ENCODE results near the gene TMEM40. TPM values are rescaled to one million over a fixed set of nuclear protein-coding genes. Genes with fewer than 3 reads are reported as not detected.

Gene TMEM40
- polyA plus RNA-seq, 1 of the 3 experiments (the other 2 are of a cell fraction): 0.05 TPM

GRCh38 chr3:12764171-12764776 lies 5.2 kb upstream of the TMEM40 start (continued):
- TF ChIP-seq REST (IDR thresholded peaks at IDR 0.05; ENCODE audit: low read depth, low read length): no peak
- TF ChIP-seq SMC3 (IDR thresholded peaks at IDR 0.05; ENCODE audit: low read depth, low read length): no peak
- TF ChIP-seq ELF1 (IDR thresholded peaks at IDR 0.05): no peak
- TF ChIP-seq NFIC (IDR thresholded peaks at IDR 0.05; ENCODE audit: borderline replicate concordance): no peak
- no peak for TF ChIP-seq FOXM1 (IDR thresholded peaks at IDR 0.05; ENCODE audit: low read depth)
- no peak for TF ChIP-seq JUND (IDR thresholded peaks at IDR 0.05)
- no peak for TF ChIP-seq TEAD4 (IDR thresholded peaks at IDR 0.05; ENCODE audit: borderline replicate concordance, insufficient read depth)
- no peak for TF ChIP-seq GATA2 (CRISPR knock-in tag; IDR thresholded peaks at IDR 0.05)
- no peak for TF ChIP-seq ZBTB33 (IDR thresholded peaks at IDR 0.05; ENCODE audit: borderline replicate concordance, low read depth)
- TF ChIP-seq PBX3 (IDR thresholded peaks at IDR 0.05): no peak

- H3K9ac ChIP-seq: no peak overlapping the region
- CTCF ChIA-PET: interaction anchor here (1.5 kb wide), 1 partner anchor 54 kb away, joined by 4 read pairs; no protein-coding TSS in a partner anchor
- POLR2A ChIA-PET: no interaction called here
- H2AFZ ChIP-seq (ENCODE audit: low read depth): no peak overlapping the region
- no peaks in the 10 kb centered on the region for H4K20me1 ChIP-seq (ENCODE audit: insufficient read depth)
- H3K4me3 ChIP-seq (ENCODE audit: low read depth in 2 of 2, low read length in 1 of 2): no peak overlapping the region
- WGBS (ENCODE audit: low lambda C conversion rate): 73% methylated on average over 8 of the region's 8 CpGs
- no peaks in the 10 kb centered on the region for H3K9me2 ChIP-seq
- no peak overlapping the region for H3K4me2 ChIP-seq
- H3K9me3 ChIP-seq: no peaks in the 10 kb centered on the region
- H3K79me2 ChIP-seq (ENCODE audit: insufficient read depth): no peaks in the 10 kb centered on the region
- H3K27me3 ChIP-seq (ENCODE audit: insufficient read depth): no peaks in the 10 kb centered on the region
- peaks cover 9% of the 10 kb centered on the region for H3F3A ChIP-seq (replicated peaks; ENCODE audit: insufficient read depth)
- no peak overlapping the region for H3K27ac ChIP-seq (ENCODE audit: low read depth in 2 of 2, low read length in 1 of 2)
- DNase-seq: no peak
- peaks cover 7 to 14% of the 10 kb centered on the region in 2 experiments; a peak in 3 of 4 replicates for H3K4me1 ChIP-seq (ENCODE audit: control insufficient read depth in 1 of 2, insufficient read depth in 2 of 2, low read depth in 1 of 2, low read length in 1 of 2)
- no peaks in the 10 kb centered on the region for H3K36me3 ChIP-seq (replicated peaks in 1 of 2; ENCODE audit: control insufficient read depth in 1 of 2, insufficient read depth in 2 of 2, low read length in 1 of 2)
- TF ChIP-seq POLR2AphosphoS5 (IDR thresholded peaks at IDR 0.05; ENCODE audit: low read depth, low read length) (no peak), MEF2A (IDR thresholded peaks at IDR 0.05; ENCODE audit: borderline replicate concordance, low read depth) (no peak), JUND (IDR thresholded peaks at IDR 0.05) (no peak), MAX (IDR thresholded peaks at IDR 0.05; ENCODE audit: low read depth) (no peak), RAD21 (IDR thresholded peaks at IDR 0.05; ENCODE audit: low read length) (no peak), FOXJ3 (CRISPR knock-in tag; IDR thresholded peaks at IDR 0.05) (no peak), CHD2 (IDR thresholded peaks at IDR 0.05; ENCODE audit: low read length, partially characterized antibody) (no peak), CTCF (IDR thresholded peaks at IDR 0.05) (no peak), ZBTB33 (IDR thresholded peaks at IDR 0.05; ENCODE audit: borderline replicate concordance, low read depth) (no peak), EZH2phosphoT487 (IDR thresholded peaks at IDR 0.05; ENCODE audit: borderline replicate concordance, low read depth) (no peak), NFIC (IDR thresholded peaks at IDR 0.05; ENCODE audit: borderline replicate concordance) (no peak), FOXM1 (IDR thresholded peaks at IDR 0.05; ENCODE audit: low read depth) (no peak), GATA2 (CRISPR knock-in tag; IDR thresholded peaks at IDR 0.05) (no peak)
Observed at GRCh38 chr3:12759693-12760565, 870 bp upstream of the TMEM40 start.

Data from SK-N-SH (cell line).